Activated naive CD8-positive, alpha-beta T cell treated with anti-CD3 and anti-CD28 coated beads, Interleukin-2, amount 50 U/mL, for 16 hours (primary cell): Measurements from ENCODE around the gene CKM.
"Not testable (repeated sequence)": the region's sequence is repeated elsewhere in the genome, so short reads cannot be mapped to it uniquely, and the experiment has no call there.

Experiments used
- DNase-seq: peaks from one replicate; pipeline ENCODE4 v3.0.0-alpha.2; 2020; ENCODE audit warnings: low read depth, low spot score

Gene CKM

DNA sequence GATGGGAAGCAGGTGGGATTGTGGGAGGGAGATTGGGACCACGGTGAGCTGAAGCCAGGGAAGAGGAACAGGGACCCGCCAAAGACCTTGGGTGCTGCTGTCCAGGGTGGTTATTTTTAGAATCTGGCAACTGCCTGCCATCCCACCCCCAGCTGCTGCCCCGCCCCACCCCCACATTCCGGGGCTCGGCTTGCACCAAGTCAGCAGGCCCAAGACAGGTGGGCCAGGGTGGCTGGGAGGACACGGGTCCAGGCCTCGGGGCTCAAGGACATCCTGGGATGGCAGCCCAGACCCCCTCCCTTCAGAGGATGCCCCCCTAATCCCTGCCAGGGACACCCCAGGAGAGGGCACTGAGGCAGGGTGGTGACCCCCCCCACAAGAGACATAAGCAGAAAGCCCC, 827 bp downstream of the CKM start:
- DNase-seq: no peak

DNA sequence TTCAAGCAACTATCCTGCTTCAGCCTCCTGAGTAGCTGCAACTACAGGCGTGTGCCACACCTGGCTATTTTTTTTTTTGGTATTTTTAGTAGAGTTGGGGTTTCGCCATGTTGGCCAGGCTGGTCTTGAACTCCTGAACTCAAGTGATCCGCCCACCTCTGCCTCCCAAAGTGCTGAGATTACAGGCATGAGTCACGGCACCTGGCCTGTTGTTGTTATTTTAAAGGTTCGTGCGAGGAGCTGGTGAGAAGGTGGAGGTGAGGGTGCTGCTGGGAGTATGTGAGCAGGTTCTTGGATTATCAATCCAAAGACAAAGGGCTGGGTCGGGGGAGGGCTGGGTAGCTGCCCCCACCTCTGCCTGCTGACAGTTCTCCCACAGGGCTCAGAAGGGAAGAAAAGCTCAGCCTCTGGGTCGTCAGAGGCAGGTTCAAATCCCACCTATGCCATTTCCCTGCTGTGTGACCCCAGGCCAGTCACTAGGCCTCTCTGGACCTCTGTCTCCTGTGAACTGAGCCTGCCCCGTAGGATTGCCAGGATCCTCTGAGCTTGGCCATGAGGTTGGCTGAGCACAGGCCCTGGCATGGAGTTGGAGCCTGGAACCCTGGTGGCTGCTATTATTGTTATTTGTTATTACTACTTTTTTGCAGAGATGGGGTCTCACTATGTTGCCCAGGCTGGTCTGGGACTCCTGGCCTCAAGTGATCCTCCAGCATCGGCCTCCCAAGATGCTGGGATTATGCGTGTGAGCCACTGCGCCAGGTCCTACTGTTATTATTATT, 1.5 kb downstream of the CKM start:
- DNase-seq: no peak

DNA sequence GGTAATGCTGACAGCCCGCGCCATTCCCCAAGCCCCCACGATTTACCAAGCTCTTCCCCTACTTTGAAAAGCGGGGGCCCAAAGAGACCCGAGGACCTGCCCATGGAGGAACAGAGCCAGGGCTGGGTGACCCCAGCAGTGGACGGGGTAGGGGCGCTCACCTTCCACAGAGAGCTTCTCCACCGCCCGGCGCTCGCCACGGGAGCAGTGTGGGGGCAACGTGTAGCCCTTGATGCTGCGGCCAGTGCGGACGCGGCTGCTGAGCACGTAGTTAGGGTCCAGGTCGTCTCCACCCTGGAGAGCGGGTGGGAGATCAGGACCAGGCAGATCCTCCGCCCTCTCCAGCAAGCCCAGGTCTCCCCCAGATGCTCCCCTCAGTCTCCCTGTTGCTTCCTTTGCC, 7.4 kb downstream of the CKM start:
- DNase-seq: no peak

GRCh38 chr19:45314708-45315245, 7.9 kb downstream of the CKM start:
- DNase-seq: no peak

DNA sequence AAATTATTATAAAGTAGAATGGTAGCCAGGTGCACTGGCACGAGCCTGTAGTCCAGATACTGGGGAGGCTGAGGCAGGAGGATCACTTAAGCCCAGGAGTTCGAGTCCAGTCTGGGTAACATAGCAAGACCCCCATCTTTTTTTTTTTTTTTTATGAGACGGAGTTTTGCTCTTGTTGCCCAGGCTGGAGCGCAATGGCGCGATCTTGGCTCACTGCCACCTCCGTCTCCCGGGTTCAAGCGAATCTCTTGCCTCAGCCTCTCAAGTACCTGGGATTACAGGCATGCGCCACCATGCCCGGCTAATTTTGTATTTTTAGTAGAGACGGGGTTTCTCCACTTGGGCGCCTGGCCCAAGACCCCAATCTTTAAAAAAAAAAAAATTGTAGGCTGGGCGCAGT, 10.4 kb downstream of the CKM start:
- DNase-seq: not testable (repeated sequence)

DNA sequence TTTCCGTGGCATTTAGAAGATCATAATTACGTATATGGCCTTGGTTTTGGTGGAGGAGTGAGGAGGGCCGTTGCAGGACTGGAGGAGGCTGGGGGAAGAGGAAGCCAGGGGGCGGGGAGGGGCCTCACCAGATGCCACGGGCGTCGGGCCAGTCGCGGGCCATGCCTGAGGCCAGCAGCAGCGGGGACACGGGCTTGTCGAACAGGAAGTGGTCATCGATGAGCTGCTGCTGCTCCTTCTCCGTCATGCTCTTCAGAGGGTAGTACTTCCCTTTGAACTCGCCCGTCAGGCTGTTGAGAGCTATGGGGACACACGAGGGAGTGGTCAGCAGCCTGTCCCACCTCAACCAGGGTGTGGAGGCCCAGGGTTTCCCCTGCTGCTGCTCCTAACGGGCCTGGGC, 11.1 kb downstream of the CKM start:
- DNase-seq: no peak

DNA sequence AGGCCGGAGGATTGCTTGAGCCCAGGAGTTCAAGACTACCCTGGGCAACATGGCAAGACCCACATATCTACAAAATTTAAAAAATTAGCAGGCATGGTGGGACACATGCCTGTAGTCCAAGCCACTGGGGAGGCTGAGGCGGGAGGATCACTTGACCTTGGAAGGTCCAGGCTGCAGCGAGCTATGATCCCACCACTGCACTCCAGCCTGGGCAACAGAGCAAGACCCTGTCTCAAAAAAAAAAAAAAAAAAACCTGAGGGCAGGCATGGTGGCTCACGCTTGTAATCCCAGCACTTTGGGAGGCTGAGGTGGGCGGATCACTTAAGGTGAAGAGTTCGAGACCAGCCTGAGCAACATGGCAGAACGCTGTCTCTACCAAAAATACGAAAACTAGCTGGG, 13.4 kb downstream of the CKM start:
- DNase-seq: not testable (repeated sequence)

GRCh38 chr19:45307361-45307760, 15.3 kb downstream of the CKM start:
- DNase-seq: no peak

- DNase-seq: no peak
Observed at GRCh38 chr19:45306518-45307027, 16.1 kb downstream of the CKM start.

GRCh38 chr19:45306040-45306439, 16.6 kb downstream of the CKM start:
- no peak for DNase-seq

DNA sequence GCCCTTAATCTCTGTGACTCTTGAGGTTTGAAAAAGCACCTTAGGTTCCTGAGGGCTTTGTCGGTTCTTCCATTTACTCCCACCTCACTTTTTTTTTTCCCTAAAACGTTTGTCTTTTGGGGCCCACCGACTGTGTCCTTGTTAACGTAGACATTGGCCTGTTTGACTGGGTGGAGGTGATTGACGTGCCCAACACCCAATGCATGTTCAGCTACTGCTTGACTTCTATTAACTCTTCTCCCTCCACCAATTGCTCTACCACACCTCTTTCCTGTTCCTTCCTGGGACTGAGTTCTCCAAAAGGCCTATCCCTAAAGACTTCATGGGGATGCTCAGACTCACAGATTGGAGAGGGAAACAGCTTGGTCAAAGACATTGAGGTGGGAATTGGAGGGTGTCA, 17.3 kb downstream of the CKM start:
- DNase-seq: no peak

DNA sequence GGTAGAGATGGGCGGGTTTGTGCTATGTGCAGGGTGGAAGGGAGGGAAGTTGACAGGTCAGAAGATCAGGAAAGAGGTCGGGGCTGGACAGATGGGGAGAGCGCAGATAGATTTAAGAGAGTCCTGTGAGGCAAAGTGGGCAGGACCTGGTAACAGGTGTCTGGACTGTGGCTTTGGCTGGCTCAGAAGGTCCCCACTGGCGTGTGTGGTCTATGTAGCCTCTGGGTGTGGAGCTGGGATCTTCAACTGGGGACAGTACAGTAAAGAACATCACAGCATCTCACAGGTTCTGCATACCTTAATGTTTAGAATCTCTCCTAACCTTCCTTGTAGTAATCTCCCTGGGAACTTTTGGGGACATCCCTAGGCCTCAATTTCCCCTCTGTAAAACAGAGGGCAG, 17.7 kb downstream of the CKM start:
- no peak for DNase-seq

- DNase-seq: no peak
Observed at GRCh38 chr19:45304141-45304926, 18.3 kb downstream of the CKM start.

GRCh38 chr19:45303269-45304060, 19.2 kb downstream of the CKM start:
- no peak for DNase-seq

GRCh38 chr19:45302416-45302815, 20.3 kb downstream of the CKM start:
- DNase-seq: no peak

DNA sequence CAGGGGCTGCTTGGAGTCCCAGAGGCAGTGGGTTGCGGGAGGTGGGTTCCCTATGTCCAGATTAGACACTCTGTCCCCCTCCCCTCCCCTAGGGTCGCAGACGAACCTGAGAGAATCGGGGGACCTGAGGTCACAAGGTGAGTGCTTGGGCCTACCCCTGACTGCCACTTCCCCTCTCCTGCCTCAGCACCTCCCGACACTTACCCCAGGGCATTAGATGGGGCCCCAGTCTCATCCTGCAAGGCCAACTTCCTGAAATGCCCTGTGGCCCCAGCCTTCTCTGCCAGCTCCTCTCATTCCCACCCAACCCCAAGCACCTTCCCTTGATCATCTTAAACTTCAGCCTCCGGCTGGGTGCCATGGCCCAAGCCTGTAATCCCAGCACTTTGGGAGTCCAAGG, 23.0 kb downstream of the CKM start:
- DNase-seq: no peak

DNA sequence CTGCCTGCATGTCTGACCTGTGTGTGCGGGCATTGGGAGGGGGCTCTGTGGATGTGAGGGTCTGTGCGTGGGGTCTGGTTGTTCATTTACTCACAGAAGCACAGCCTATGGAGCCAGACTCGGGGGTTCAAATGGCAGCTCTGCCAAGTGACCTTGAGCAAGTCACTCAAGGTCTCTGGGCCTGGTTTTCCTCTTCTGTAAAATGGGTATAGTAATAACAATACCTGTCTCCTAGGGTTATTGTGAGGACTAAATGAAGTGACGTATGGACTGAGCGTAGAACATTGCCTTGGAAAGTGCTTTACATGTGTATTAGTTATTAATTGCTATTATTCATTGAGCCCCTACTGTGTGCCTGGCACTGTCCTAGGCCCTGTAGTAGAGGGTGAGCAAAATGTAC, 24.4 kb downstream of the CKM start:
- DNase-seq: no peak

DNA sequence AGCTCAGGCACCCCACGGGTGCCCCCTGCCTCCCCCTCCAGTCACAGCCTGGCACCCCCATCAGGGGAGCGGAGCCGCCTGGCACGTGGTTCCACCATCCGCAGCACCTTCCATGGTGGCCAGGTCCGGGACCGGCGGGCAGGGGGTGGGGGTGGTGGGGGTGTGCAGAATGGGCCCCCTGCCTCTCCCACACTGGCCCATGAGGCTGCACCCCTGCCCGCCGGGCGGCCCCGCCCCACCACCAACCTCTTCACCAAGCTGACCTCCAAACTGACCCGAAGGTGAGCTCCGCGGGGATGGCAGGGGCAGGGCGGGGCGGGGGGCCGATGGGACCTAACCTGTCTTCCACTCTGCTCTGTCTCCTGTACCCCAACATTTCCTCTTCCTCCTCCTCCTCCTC, 25.0 kb downstream of the CKM start:
- no peak for DNase-seq

DNA sequence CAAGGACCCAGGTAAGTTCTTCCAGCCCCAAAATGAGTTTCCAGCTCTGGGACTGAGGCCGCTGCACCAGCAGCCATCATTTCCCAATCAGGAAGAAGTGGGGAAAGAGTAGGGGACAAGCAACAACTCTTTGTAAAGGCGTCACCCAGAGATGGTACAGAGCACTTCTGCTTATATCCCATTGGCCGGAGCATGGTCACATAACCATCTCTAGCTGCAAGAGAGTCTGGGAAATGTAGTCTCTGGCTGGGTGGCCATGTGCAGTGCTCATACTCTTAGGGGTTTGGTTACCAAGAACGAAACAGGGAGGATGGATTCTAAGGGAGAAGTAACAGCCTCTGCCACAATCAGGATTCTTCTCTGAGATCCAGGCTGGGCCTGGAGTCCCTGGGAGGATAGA, 26.3 kb downstream of the CKM start:
- no peak for DNase-seq

DNA sequence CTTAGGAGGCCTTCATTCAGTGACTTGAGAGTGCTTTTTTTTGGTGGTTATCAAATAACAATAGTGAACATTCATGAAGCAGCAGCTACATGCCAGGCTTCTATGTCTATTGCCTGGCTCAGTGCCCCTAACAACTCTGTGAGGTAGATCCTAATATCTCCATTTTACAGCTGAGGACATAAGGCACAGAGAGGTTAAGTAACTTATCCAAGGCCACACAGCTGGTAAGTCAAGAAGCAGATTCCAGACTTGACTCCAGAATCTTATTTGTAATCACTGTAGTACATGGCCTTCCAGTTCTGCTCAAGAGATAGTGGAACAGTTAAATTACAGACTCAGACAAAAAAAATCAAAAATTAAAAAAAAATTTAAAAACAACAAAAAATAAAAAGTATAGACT, 26.8 kb downstream of the CKM start:
- no peak for DNase-seq

DNA sequence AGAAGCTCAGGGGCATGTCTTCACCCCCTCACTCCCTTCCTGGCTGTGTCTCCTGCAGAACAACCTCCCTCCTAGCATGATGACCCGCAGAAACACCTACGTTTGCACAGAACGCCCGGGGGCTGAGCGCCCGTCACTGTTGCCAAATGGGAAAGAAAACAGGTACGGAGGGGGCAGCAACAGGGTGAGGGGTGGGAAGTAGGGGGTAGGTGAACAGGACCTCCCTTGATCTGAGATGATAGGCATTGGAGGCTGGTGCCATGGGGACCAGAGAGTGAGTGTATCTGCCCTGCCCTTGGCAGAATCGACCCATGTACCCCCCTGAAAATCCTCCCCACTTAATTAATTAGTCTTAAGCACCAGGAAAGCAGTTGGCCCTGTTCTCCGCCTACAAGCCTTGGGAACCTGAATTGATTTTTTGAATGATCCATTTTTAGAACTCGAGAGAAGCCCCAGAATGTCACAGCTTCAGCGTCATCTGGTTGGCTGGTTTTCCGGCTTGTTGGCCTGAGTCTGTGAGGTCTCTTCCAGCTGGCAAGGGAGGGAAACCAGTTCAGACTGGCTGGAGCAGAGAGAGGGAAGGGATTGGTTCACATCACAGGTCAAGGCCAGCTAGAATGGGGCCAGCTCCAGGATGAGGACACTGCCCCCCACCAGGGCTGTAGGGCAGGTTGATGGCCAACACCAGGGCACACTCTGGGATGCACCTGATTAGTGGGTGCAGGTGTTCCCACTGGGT, 28.2 kb downstream of the CKM start:
- no peak for DNase-seq
